Astrocyte (in vitro differentiated cells and primary cell): Measurements from ENCODE around the gene BRMS1L. TPM values are rescaled to one million over a fixed set of nuclear protein-coding genes. Genes with fewer than 3 reads are reported as not detected.

Source experiments
- DNase-seq: peaks from one replicate; pipeline ENCODE4 v3.0.0-alpha.2; 2010; ENCODE audit warnings: low read depth
- FAIRE-seq: peaks from 2 replicates; lab custom pipeline; 2011; peaks lifted over from hg19 to GRCh38; lab: Jason Lieb, UNC
- H2AFZ ChIP-seq: 2 replicates; pipeline ENCODE4 v1.6.0; 2012; ENCODE audit warnings: low read depth, low read length, inconsistent platforms
- H3K27ac ChIP-seq: 2 replicates; pipeline ENCODE4 v1.5.1; 2011; ENCODE audit warnings: low read depth, low read length, inconsistent platforms
- H3K27me3 ChIP-seq: 2 replicates; pipeline ENCODE4 v1.6.0; 2011; ENCODE audit warnings: low read length, inconsistent platforms; ENCODE audit not compliant: insufficient read depth
- H3K36me3 ChIP-seq: 2 replicates; pipeline ENCODE4 v1.5.1; 2011; ENCODE audit warnings: low read length, inconsistent platforms; ENCODE audit not compliant: insufficient read depth
- H3K4me1 ChIP-seq: 2 replicates; pipeline ENCODE4 v1.5.1; 2011; ENCODE audit warnings: low read length, inconsistent platforms; ENCODE audit not compliant: insufficient read depth
- H3K4me2 ChIP-seq: 2 replicates; pipeline ENCODE4 v1.6.0; 2012; ENCODE audit warnings: low read length, inconsistent platforms
- H3K4me3 ChIP-seq: 2 replicates; pipeline ENCODE4 v1.5.1; 2011; ENCODE audit warnings: low read depth, mild to moderate bottlenecking, low read length, inconsistent platforms; ENCODE audit not compliant: insufficient read depth
- H3K79me2 ChIP-seq: 2 replicates; pipeline ENCODE4 v1.6.0; 2012; ENCODE audit warnings: mild to moderate bottlenecking, low read length, inconsistent platforms; ENCODE audit not compliant: insufficient read depth
- H3K9ac ChIP-seq: 2 replicates; pipeline ENCODE4 v1.6.0; 2012; ENCODE audit warnings: mild to moderate bottlenecking, low read length, inconsistent platforms
- H3K9me3 ChIP-seq: 2 replicates; pipeline ENCODE4 v1.5.1; 2012; ENCODE audit warnings: low read depth, mild to moderate bottlenecking, low read length, inconsistent platforms; ENCODE audit not compliant: insufficient read depth
- H4K20me1 ChIP-seq: 2 replicates; pipeline ENCODE4 v1.6.0; 2012; ENCODE audit warnings: low read length, inconsistent platforms; ENCODE audit not compliant: insufficient read depth
- H3K27ac Mint-ChIP-seq: one replicate; pipeline ENCODE4 v1.8.0; 2021; ENCODE audit warnings: mild to moderate bottlenecking, mixed read lengths; ENCODE audit not compliant: unreplicated experiment
- H3K27me3 Mint-ChIP-seq: one replicate; pipeline ENCODE4 v1.8.0; 2021; ENCODE audit warnings: low read depth, mixed read lengths; ENCODE audit not compliant: unreplicated experiment
- H3K36me3 Mint-ChIP-seq: one replicate; pipeline ENCODE4 v1.8.0; 2021; ENCODE audit warnings: low read depth, mixed read lengths; ENCODE audit not compliant: unreplicated experiment
- H3K4me1 Mint-ChIP-seq: one replicate; pipeline ENCODE4 v1.8.0; 2021; ENCODE audit warnings: low read depth, mixed read lengths; ENCODE audit not compliant: unreplicated experiment
- H3K4me3 Mint-ChIP-seq: one replicate; pipeline ENCODE4 v1.8.0; 2021; ENCODE audit warnings: mild to moderate bottlenecking, moderate library complexity, mixed read lengths; ENCODE audit not compliant: unreplicated experiment
- H3K9me3 Mint-ChIP-seq: one replicate; pipeline ENCODE4 v1.8.0; 2021; ENCODE audit warnings: mild to moderate bottlenecking, mixed read lengths; ENCODE audit not compliant: unreplicated experiment
- EZH2 ChIP-seq: IDR thresholded peaks from 2 replicates; pipeline ENCODE4 v1.6.1; 2012; ENCODE audit warnings: mild to moderate bottlenecking, low read length, inconsistent platforms; ENCODE audit not compliant: insufficient read depth
- total RNA-seq: library from RNA; stranded (reverse); gene quantifications from 2 replicates; pipeline ENCODE4 v1.2.1, GENCODE V29; 2021
- TF ChIP-seq, protein P1 (sequence below): IDR thresholded peaks from 2 replicates; pipeline ENCODE4 v1.5.1; 2011; ENCODE audit warnings: low read depth, mild to moderate bottlenecking, inconsistent platforms, low read length, moderate library complexity; ENCODE audit not compliant: insufficient read depth

The BRMS1L gene
- total RNA-seq, 1 donor from 2014 or later = 12.0 TPM

DNA sequence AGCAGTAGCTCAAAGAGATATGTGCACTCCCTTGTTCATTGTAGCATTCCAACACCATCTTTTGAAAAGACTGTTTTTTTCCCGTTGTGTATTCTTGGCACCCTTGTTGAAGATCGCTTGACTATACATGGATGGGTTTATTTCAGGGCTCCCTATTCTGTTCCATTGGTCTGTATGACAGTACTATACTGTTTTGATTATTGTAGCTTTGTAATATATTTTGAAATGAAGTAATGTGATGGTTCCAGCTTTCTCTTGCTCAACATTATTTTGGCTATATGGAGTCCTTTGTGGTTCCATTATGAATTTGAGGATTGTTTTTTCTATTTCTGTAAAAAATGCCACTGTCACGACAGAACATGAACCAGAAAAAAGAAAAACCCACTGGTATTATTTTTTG, 25.7 kb downstream of the BRMS1L start:
- Mint-ChIP-seq H3K4me1 (no peaks in the 10 kb centered on the region), H3K36me3 (peaks cover 7% of the 10 kb centered on the region), H3K27me3 (no peaks in the 10 kb centered on the region), H3K4me3 (no peak overlapping the region), H3K27ac (no peak overlapping the region), H3K9me3 (peaks cover 2% of the 10 kb centered on the region)
- no peaks in the 10 kb centered on the region for H3K9me3 ChIP-seq
- no peak for TF ChIP-seq EZH2
- TF ChIP-seq, protein P1, sequence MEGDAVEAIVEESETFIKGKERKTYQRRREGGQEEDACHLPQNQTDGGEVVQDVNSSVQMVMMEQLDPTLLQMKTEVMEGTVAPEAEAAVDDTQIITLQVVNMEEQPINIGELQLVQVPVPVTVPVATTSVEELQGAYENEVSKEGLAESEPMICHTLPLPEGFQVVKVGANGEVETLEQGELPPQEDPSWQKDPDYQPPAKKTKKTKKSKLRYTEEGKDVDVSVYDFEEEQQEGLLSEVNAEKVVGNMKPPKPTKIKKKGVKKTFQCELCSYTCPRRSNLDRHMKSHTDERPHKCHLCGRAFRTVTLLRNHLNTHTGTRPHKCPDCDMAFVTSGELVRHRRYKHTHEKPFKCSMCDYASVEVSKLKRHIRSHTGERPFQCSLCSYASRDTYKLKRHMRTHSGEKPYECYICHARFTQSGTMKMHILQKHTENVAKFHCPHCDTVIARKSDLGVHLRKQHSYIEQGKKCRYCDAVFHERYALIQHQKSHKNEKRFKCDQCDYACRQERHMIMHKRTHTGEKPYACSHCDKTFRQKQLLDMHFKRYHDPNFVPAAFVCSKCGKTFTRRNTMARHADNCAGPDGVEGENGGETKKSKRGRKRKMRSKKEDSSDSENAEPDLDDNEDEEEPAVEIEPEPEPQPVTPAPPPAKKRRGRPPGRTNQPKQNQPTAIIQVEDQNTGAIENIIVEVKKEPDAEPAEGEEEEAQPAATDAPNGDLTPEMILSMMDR = no peak
- FAIRE-seq (no peak), DNase-seq (no peak)
- no peak overlapping the region for H2AFZ ChIP-seq
- no peaks in the 10 kb centered on the region for H3K79me2 ChIP-seq
- H3K4me1 ChIP-seq = no peaks in the 10 kb centered on the region
- H3K4me3 ChIP-seq = no peak overlapping the region
- H4K20me1 ChIP-seq = no peaks in the 10 kb centered on the region
- H3K9ac ChIP-seq = no peak overlapping the region
- H3K27me3 ChIP-seq = no peaks in the 10 kb centered on the region
- no peaks in the 10 kb centered on the region for H3K36me3 ChIP-seq
- H3K4me2 ChIP-seq = no peak overlapping the region
- no peak overlapping the region for H3K27ac ChIP-seq

DNA sequence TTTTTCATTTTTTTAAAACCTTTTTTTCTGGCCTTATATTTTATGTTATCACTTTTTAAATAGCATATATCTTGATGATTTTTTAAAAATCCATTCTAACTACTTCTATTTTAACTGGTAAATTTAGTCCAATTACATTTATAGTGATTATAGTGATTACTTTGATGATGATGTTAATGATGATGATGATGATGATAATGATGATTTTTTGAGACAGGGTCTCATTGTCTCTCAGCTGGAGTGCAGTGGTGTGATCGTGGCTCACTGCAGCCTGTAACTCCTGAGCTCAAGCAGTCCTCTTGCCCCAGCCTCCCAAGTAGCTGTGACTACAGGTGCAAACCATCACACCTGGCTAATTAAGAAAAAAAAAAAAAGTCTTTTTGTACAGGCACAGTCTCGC, 27.1 kb downstream of the BRMS1L start:
- no peaks in the 10 kb centered on the region for H3K4me1 ChIP-seq
- H4K20me1 ChIP-seq = no peaks in the 10 kb centered on the region
- no peak overlapping the region for H3K27ac Mint-ChIP-seq
- no peaks in the 10 kb centered on the region for H3K27me3 Mint-ChIP-seq
- no peak overlapping the region for H3K27ac ChIP-seq
- no peaks in the 10 kb centered on the region for H3K79me2 ChIP-seq
- no peak overlapping the region for H2AFZ ChIP-seq
- no peak overlapping the region for H3K4me3 Mint-ChIP-seq
- H3K27me3 ChIP-seq = no peaks in the 10 kb centered on the region
- no peaks in the 10 kb centered on the region for H3K4me1 Mint-ChIP-seq
- H3K9ac ChIP-seq = no peak overlapping the region
- peaks cover 7% of the 10 kb centered on the region for H3K36me3 Mint-ChIP-seq
- no peak for TF ChIP-seq EZH2
- TF ChIP-seq, protein P1 = no peak
- no peaks in the 10 kb centered on the region for H3K36me3 ChIP-seq
- no peak overlapping the region for H3K4me3 ChIP-seq
- no peak overlapping the region for H3K4me2 ChIP-seq
- DNase-seq (no peak), FAIRE-seq (no peak)
- H3K9me3 ChIP-seq = no peaks in the 10 kb centered on the region
- H3K9me3 Mint-ChIP-seq = peaks cover 2% of the 10 kb centered on the region

DNA sequence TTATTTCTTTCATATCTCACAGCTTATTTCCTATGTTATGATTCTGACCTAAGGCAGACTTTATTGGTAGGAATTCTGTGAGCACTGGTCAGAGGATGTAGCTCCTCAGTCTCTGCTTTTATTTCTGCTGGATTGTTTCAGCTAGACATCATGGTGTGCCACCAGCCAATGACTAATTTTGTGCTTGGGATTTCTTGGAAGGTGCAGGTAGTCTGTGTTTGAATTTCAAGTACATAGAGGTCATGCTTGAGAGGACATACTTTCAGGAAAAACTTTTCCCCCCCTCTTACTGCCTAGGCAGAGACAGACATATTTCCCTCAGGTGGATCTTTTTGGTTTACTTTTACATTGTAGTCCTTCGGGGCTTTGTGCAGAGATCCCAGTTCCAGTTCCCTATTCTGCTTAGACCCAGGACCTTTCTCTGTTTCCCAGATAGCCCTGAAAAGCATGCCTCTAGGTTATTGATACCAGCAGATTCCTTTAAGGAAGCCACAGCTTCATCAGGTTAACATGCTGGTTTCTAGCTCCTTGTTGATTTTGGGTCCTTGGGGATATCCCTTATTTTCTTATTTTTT, 28.6 kb downstream of the BRMS1L start:
- H3K36me3 Mint-ChIP-seq = peaks cover 12% of the 10 kb centered on the region

More for the DNA sequence above, 28.6 kb downstream of the BRMS1L start:
- H2AFZ ChIP-seq = no peak overlapping the region
- Mint-ChIP-seq H3K4me3 (no peak overlapping the region), H3K27ac (no peak overlapping the region), H3K27me3 (no peaks in the 10 kb centered on the region), H3K9me3 (peaks cover 2% of the 10 kb centered on the region), H3K4me1 (peaks cover 4% of the 10 kb centered on the region)
- peaks cover 3% of the 10 kb centered on the region for H3K36me3 ChIP-seq
- TF ChIP-seq EZH2 = no peak
- DNase-seq (no peak), FAIRE-seq (no peak)
- no peaks in the 10 kb centered on the region for H3K27me3 ChIP-seq
- no peaks in the 10 kb centered on the region for H3K79me2 ChIP-seq
- no peak overlapping the region for H3K27ac ChIP-seq
- H3K9ac ChIP-seq = no peak overlapping the region
- no peaks in the 10 kb centered on the region for H3K4me1 ChIP-seq
- H3K4me2 ChIP-seq = no peak overlapping the region
- H3K4me3 ChIP-seq = no peak overlapping the region
- H3K9me3 ChIP-seq = no peaks in the 10 kb centered on the region
- H4K20me1 ChIP-seq = no peaks in the 10 kb centered on the region
